Body of pancreas (tissue), 4 donors: ENCODE measurements around the gene ASB18. TPM values are rescaled to one million over a fixed set of nuclear protein-coding genes. Genes with fewer than 3 reads are reported as not detected.

Experiments
- ATAC-seq: fragments of 150-250 bp; one replicate; pipeline ENCODE4 v1.9.1; 2016
- DNase-seq, 4 donors: peaks; one replicate each; pipeline ENCODE4 v3.0.0-alpha.2; 2019
- H3K27ac ChIP-seq, 4 donors: fragments of 200-600 bp; sonication (generic); 1 replicate in 3 of 4; 2 replicates in 1 of 4; pipeline versions ENCODE4 v1.5.1 to v1.6.1; 2016 to 2019; ENCODE audit warnings: mild to moderate bottlenecking in 1 of 4, mixed read lengths in 1 of 4, moderate library complexity in 1 of 4
- H3K27me3 ChIP-seq, 2 donors: fragments of 200-600 bp; sonication (generic); one replicate each; pipeline ENCODE4 v1.6.0; 2016; ENCODE audit warnings: mild to moderate bottlenecking in 1 of 2
- H3K36me3 ChIP-seq, 2 donors: fragments of 200-600 bp; sonication (generic); replicated peaks in 1 of 2; 2 replicates each; pipeline ENCODE4 v1.5.1; 2016; ENCODE audit warnings: low read depth in 2 of 2; ENCODE audit not compliant: insufficient read depth in 1 of 2
- H3K4me1 ChIP-seq: fragments of 200-600 bp; sonication (generic); one replicate; pipeline ENCODE4 v1.6.0; 2016
- H3K4me3 ChIP-seq, 2 donors: fragments of 200-600 bp; sonication (generic); 1 replicate in 1 of 2; 2 replicates in 1 of 2; pipeline ENCODE4 v1.5.1; 2016 to 2019
- H3K9me3 ChIP-seq, 3 donors: fragments of 200-600 bp; sonication (generic); 1 replicate in 2 of 3; 2 replicates in 1 of 3; pipeline ENCODE4 v1.5.1; 2016
- POLR2A ChIP-seq, 3 donors: fragments of 450-650 bp; IDR thresholded peaks; one replicate each; pipeline ENCODE4 v1.6.1; 2016; ENCODE audit warnings: antibody characterized with exemption in 3 of 3, mild to moderate bottlenecking in 2 of 3
- WGBS, 2 donors: methylation state at CpG; one replicate each; pipeline ENCODE4 v1.1.5; 2017; 5-methylcytosine and 5-hydroxymethylcytosine counted together
- intact Hi-C: fragments of 100-400 bp; cut with DNase I; formaldehyde crosslinking; loops from one replicate; pipeline ENCODE4 v1.15.1; 2023
- total RNA-seq, 2 donors: library from RNA; depleted of rRNA; stranded (reverse); fragments of >200 nt; gene quantifications; one replicate each; pipeline ENCODE4 v1.1.0, GENCODE V29; 2016
- TF ChIP-seq, protein P1 (sequence below), 7 experiments: fragments of 450-650 bp in 4 of 7; fragments of 200-600 bp in 3 of 7; sonication (generic) in 3 of 7; IDR thresholded peaks; one replicate each; pipeline ENCODE4 v1.5.1; 2016 to 2019; ENCODE audit warnings: antibody characterized with exemption in 7 of 7

Gene ASB18
- total RNA-seq, 2 donors from 2014 or later: not detected

DNA sequence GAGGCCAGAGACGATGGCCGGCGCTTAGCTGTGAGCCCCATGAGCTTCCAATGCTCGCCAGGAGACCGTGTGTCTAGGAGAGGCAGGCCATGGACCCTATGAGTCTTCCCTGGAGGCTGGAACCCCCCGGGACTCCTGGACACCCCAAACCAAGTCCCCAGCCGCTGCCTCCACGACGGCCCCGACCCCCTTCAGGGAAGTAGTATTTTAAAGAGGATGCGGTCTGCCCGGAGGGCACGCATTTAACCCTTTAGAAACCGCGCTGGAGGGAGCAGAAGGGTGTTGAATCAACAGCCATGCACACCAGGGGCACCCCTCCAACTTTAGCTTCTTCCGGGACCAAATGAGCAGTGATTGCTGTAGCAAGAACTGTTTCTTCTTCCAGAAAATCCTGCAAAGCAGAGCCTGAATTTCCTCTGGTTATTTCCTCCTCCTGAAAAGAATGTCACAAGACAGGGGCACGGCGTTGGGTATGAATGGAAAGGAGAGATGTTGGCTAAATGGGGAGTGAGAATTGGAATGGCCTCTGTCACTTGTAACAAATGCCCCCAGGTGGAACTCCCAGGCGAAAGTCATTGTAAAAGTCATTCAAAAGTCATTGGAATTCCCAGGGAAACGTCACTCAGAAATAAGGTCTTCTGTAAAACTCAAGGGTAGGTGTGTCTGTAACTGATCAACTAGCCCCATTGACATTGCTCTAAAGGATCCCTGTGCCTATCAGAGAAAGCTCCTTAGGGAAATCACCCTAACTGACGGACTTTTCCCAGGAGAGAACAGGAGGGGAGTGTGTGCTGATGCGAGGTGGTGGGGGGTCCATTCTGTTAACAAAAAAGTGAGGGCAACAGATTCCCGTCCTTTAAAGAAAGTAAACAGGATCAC, 90.2 kb downstream of the ASB18 start:
- Histone ChIP-seq H3K4me3 (no peak overlapping the region), H3K9me3 (no peaks in the 10 kb centered on the region), H3K27me3 (peaks cover 0 to 71% of the 10 kb centered on the region in 2 donors), H3K27ac (no peak overlapping the region), H3K4me1 (peaks cover 32% of the 10 kb centered on the region), H3K36me3 (no peaks in the 10 kb centered on the region)
- ATAC-seq (no peak), DNase-seq (no peak)
- WGBS, 2 donors: 3 to 4% methylated on average over 22 to 23 of the region's 23 CpGs
- intact Hi-C loops: no loop called here
- TF ChIP-seq, protein P1, sequence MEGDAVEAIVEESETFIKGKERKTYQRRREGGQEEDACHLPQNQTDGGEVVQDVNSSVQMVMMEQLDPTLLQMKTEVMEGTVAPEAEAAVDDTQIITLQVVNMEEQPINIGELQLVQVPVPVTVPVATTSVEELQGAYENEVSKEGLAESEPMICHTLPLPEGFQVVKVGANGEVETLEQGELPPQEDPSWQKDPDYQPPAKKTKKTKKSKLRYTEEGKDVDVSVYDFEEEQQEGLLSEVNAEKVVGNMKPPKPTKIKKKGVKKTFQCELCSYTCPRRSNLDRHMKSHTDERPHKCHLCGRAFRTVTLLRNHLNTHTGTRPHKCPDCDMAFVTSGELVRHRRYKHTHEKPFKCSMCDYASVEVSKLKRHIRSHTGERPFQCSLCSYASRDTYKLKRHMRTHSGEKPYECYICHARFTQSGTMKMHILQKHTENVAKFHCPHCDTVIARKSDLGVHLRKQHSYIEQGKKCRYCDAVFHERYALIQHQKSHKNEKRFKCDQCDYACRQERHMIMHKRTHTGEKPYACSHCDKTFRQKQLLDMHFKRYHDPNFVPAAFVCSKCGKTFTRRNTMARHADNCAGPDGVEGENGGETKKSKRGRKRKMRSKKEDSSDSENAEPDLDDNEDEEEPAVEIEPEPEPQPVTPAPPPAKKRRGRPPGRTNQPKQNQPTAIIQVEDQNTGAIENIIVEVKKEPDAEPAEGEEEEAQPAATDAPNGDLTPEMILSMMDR (IDR thresholded peaks at IDR 0.05): no peak
- TF ChIP-seq POLR2A (IDR thresholded peaks at IDR 0.05): no peak

DNA sequence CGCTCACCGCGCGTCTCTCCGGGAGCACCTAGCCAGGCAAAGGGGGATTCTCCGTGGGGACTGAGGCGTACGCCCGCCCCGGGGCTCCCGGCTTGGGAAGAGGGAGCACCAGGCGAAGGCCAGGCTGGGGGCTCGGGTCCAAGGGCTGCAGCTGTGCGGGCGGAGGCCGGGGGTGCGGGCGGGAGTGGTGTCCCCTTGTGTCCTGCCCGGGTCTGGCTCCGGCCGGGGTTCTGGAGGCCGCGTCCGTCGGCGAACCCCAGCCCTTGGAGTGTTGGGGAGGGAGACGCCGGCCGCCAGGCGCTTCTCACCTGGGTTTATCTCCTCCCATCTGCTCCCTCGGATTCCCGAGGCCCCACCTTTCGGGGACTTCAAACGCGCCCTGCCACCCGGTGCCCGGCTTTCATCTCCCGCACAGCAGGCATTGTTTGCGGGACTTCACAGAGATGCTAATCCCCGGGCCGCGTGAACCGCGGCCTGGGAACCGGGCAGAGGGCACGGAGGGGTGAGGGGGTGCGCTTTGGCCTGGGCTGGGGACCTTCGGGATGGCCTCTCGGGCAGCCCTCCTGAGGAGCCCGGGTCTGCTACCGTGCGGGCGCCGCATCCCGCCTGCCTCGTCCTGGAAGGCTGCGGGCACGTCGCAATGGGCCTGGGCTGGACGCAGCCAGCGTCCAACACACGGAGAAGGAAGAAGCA, 91.0 kb downstream of the ASB18 start:
- intact Hi-C loops: no loop called here
- DNase-seq (no peak), ATAC-seq (no peak)
- H3K4me3 ChIP-seq: no peak overlapping the region
- 0 to 3% methylated on average over 6 to 61 of the region's 62 CpGs for WGBS, 2 donors
- peaks cover 0 to 71% of the 10 kb centered on the region in 2 donors for H3K27me3 ChIP-seq
- H3K4me1 ChIP-seq: peaks cover 31% of the 10 kb centered on the region
- no peaks in the 10 kb centered on the region for H3K36me3 ChIP-seq
- TF ChIP-seq, protein P1 (IDR thresholded peaks at IDR 0.05): no peak
- TF ChIP-seq POLR2A (IDR thresholded peaks at IDR 0.05): no peak
- no peak overlapping the region for H3K27ac ChIP-seq
- H3K9me3 ChIP-seq: no peaks in the 10 kb centered on the region

DNA sequence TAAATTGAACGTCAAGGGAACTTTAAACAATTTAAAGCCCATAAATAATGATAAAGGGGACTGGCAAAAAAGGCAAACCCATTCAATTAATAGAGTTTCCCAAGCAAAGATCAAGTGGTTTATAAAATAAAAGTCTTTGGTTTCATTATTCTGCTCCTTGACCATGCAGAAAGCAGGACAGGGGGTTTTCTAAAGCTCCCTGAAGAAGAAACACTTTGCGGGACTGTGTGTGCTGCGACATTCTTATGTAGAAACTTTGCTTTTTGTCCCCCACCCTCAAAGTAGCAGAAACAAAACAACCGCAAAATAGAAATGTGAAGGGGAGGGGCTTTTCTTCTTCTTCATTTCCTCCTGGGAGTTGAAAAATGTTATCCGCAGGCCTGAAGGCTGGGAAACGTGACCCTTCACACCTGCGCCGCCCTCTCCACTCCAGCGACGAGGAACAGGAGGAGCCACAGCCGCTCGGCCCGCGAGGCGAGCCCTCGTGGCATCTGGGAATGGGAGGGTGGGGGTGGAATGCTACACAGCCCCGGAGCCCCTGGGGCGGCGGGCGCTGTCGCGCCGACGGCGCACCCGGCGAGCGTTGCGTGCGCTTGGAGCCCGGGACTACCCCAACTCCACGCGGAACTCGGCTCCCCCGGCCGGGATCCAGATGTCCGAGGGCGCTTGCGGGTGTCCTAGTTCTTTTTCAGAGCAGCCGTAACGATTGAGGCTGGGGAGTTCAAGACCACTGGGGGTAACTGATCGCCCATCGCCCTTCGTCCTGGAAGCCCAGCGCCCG, 91.8 kb downstream of the ASB18 start:
- H3K27ac ChIP-seq: no peak overlapping the region
- TF ChIP-seq, protein P1 (IDR thresholded peaks at IDR 0.05): no peak
- TF ChIP-seq POLR2A (IDR thresholded peaks at IDR 0.05): no peak
- H3K36me3 ChIP-seq: no peaks in the 10 kb centered on the region
- ATAC-seq (no peak), DNase-seq (no peak)
- WGBS, 2 donors: 4 to 7% methylated on average over 16 to 46 of the region's 46 CpGs
- peaks cover 31% of the 10 kb centered on the region for H3K4me1 ChIP-seq
- H3K9me3 ChIP-seq: no peaks in the 10 kb centered on the region
- H3K4me3 ChIP-seq: no peak overlapping the region
- peaks cover under 1 to 71% of the 10 kb centered on the region in 2 donors for H3K27me3 ChIP-seq
- intact Hi-C loops: no loop called here

DNA sequence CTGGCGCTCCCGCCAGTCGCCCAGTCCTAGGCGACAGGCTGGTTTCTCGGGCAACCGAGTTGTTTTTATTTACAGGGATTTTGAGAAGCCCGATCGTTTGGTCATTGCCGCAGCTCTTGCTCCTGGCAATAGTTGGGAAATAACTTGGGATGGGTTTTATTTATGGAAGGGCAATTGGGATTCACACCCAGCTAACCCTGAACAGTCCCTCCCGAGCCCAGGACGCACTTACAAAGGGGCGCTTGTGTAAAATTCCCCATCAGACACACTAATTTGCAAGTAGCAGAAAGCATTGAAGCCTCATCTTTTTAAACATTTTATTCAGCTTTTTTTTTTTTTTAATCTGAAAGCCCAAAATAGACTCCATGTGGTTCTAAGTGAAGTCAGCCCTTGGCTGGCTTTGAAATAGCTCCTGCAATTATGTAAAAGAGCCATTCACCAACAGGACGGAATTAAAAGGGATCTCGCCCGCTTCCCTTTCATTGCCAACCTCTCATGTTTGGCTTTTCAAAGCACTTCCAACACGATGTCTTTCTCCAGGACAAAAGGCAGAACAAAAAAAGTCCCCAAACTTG, 92.4 kb downstream of the ASB18 start:
- TF ChIP-seq POLR2A (IDR thresholded peaks at IDR 0.05): no peak
- TF ChIP-seq, protein P1 (IDR thresholded peaks at IDR 0.05): no peak
- Histone ChIP-seq H3K4me1 (peaks cover 38% of the 10 kb centered on the region), H3K4me3 (no peak overlapping the region), H3K9me3 (no peaks in the 10 kb centered on the region), H3K27ac (no peak overlapping the region), H3K36me3 (no peaks in the 10 kb centered on the region), H3K27me3 (peaks cover 7 to 72% of the 10 kb centered on the region in 2 donors)
- DNase-seq (no peak), ATAC-seq (no peak)
- WGBS, 2 donors: 7 to 8% methylated on average over 13 to 16 of the region's 16 CpGs
- intact Hi-C loops: no loop called here
